ENCODE measurements around the gene PARM1.

PARM1 gene

GRCh38 chr4:74942918-74943253, 10.0 kb downstream of the PARM1 start:
- DNase-seq, result no peak

DNA sequence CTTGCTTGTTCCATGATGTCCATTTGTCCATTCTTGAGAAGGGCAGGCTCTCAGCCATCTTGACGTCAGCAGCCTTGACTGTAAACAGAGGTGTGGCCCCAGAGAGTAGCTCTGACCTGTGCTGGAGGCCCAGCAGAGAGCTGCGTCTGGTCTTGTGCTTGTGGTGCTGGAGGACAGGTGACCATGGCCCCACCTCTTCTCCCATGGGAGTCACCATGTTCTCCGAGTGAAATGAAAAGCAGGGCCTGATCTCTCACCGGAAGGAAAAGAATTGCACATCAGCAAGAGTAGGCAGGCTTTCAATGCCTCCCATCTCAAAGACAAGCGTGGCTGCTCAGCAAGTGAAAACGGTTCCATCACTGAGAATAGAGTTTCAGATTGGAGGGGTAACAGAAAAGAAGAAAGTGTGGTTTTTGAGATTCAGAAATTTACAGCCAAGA, 11.5 kb downstream of the PARM1 start:
- DNase-seq, result no peak

DNA sequence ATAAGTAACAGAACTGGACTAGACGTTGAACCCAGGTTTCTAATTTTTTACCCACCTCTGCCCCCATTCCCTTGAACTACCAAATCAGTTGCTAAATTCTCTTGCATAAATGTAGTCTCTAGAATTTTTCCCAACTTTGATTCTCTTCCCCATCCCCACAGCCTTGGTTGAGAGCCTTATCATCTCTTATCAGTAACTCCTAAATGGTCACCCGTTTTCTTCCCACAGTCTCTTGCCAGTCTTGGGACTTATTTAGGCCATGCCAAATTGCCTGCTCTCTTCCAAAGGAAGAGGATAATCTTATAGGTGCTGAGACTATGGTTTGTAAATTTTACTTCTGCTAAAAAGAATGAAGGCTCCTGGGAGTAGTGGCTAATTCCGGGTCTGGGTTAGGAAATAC, 13.3 kb downstream of the PARM1 start:
- no peak for DNase-seq

- DNase-seq, result no peak
These were observed 14.9 kb downstream of the PARM1 start for GRCh38 chr4:74947798-74948197.

DNA sequence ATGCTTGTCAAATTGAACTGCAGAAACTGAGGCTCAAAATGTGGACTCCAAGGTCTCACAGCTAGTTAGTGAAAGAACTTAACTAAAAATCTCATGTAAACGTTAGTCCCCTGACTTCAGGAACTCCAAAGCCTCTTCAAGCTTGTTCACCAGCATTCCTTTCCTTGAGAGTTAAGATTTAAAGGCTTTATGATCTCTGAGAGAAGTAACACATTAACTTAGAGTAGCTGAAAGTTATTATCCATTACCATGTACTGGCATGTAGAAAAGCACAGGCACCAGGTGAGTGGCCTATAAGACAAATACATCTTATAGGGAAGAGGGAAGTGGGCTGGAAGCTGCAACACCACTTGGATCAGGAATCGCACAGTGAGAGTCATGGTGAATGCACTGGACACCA, 15.3 kb downstream of the PARM1 start:
- DNase-seq, result no peak

DNA sequence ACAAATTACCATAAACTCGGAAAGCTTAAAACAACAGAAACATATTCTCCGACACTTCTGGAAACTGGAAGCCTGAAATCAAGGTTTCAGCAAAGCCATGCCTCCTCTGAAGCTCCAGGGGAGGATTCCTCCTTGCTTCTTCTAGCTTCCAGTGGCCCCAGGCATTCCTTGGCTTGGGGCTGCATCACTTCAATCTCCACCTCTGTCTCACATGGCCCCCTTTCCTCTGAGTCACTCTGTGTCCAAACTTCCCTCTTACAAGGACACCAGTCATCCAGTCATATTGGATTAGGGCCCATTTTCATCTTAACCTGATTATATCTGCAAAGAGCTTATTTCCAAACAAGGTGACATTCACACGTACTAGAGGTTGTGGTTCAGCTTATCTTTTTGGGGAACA, 17.3 kb downstream of the PARM1 start:
- DNase-seq, result no peak

DNA sequence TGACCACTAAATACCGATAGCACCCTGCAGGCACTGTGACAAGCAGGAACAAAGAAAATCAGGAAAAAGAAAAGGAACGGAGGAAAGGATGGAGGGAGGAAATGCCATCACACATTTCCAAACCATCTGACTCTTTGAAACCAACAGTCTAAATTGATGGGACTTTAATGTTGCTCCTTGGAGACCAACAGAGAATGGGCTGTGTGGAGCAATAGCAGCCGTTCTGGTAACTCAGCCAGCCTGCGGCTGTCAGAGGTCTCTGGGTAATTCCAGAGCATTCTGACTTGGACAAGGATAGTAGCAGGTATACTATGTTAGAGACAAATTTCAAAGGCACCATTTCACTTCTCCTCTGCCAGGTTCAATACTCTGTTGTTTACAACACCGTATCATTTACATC, 18.0 kb downstream of the PARM1 start:
- no peak for DNase-seq

DNA sequence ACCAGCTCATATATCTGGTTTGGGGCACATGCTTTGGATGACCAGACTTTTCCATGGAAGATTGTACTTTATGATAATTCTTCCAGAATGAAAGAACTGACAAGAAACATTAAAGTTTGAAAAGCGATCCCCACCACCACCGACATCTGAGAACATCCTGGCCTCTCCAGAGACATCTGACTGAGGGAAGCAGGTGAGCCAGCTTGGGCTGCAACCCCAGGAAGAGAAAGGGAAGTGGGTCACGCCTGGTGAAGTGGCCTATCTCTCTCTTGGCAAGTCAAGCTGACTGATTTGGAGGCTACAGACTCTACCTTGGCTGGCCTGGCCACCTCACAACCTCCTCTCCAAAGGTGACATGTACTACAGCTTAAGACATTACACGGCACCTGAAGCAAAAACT, 20.7 kb downstream of the PARM1 start:
- DNase-seq, result no peak

GRCh38 chr4:74958881-74959280, 26.0 kb downstream of the PARM1 start:
- DNase-seq, result no peak

- no peak for DNase-seq
These were observed 28.3 kb downstream of the PARM1 start for GRCh38 chr4:74961230-74961629.

GRCh38 chr4:74962584-74962983, 29.7 kb downstream of the PARM1 start:
- DNase-seq, result no peak

DNA sequence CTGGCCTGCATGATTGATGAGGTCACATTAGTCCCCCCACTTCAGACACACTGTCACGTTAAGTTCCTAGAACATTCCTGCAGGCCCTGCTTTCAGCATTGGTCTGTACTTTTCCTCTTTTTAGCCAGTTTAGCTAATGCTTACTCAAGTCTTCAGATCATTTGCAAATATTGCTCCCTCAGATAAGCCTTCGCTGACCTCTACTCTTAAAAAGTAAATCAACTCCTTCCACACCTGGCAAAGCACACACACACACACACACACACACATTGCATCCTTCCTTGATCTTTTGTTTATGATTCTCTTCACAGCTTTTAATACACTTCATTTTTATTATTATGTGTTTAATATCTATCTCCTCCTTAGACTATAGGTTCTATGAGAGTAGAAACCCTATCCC, 31.4 kb downstream of the PARM1 start:
- no peak for DNase-seq

DNA sequence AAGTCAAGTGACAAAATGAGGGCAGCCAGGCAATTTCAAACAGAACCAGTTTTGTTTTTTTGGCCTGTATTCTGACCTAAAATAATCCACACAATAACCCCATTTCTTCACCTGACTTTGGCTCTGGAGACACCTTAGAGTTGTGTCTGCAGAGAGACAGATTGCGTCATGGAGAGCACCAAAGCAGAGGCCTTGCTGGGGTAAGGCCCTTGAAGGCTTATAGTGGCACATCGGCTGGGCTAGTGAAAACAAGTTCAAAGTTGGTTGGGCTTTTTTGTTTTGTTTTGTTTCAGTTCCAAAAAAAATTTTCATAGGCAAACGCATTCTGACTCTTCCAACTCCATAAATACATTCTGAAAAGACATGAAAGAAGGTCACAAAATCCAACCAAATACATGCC, 34.4 kb downstream of the PARM1 start:
- no peak for DNase-seq

- no peak for DNase-seq
These were observed 35.7 kb downstream of the PARM1 start for GRCh38 chr4:74968456-74969164.

DNA sequence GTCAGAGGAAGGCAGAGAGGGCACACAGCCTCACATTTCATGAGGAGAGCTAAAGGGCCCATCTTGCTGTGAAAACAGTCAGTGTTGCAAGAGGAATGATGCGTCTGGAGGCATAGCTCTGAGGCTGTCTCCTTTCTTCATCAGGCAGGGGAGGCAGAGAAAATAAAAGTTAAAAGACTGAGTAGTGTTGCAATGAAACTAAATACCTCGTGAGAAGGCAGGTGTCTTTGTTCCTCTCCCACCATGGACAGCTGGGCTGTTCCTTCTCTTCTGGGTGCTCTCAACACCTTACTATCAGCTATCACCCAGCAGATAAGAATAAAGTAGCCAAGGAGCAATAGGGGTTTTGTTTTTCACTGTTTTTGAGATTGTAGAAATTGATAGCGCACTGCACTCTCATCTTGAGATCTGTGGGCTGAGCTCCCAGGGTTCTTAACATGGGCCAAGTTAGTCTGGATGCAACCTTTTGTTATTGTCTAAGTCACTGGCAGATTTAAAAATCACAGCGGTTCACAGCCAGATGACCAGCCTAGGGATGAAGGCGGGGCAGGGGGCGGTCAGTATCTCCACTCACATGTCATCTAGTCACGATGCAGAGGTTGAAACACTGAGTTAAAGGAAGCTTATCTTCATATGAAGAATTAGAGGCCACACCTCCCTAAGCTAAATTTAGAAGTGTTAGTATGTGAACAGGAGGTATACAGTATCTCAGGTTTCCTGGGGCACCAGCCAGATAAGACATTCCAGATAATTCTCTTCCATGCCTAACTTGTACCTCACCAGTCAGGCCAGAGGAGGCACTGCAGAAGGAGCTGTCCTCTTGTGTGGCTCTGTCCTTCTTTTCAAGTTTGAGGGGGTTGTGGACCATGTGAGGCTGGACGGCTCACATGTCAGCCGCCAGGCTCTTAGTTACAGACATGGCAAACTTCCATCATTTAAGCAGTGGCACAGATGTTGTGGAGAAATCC, 36.9 kb downstream of the PARM1 start:
- no peak for DNase-seq

DNA sequence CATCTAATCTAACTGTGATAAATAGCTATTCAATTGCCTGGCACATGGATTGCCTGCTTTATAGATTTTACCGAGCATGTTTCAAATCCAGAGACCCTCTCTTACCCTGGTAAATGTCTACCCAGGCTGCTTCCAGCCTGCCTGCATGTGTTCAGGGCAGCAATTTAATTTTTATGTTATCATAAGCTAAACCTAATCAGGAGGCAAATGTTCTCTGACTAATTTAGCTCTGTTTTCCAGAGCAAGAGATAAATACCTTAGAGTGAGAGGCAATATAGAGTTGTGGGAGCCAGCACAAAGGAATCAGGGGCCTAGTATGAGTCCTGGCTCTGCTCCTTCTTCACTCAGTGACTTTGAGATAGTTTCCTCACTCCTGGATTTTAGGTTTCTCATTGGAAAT, 37.7 kb downstream of the PARM1 start:
- DNase-seq, result no peak

DNA sequence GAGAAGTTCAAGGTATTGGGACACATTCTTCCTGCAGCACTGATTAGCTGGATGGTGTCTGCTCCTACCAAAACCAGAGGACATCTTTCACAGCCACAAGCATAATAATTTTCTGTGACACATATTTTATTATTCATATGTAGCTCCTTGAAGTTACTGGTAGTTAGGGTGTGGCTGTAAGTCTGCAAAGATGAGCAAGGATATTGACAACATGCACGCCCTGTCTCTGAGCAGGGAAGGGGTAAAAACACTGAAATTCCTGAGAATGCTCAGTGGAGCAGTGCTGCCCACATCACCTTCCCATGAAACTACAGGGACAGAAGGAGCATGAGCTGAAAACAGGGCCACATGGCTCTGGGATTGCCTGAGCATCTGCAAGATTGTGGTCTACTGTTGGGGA, 38.9 kb downstream of the PARM1 start:
- DNase-seq, result no peak

GRCh38 chr4:74975082-74975481, 42.2 kb downstream of the PARM1 start:
- no peak for DNase-seq

DNA sequence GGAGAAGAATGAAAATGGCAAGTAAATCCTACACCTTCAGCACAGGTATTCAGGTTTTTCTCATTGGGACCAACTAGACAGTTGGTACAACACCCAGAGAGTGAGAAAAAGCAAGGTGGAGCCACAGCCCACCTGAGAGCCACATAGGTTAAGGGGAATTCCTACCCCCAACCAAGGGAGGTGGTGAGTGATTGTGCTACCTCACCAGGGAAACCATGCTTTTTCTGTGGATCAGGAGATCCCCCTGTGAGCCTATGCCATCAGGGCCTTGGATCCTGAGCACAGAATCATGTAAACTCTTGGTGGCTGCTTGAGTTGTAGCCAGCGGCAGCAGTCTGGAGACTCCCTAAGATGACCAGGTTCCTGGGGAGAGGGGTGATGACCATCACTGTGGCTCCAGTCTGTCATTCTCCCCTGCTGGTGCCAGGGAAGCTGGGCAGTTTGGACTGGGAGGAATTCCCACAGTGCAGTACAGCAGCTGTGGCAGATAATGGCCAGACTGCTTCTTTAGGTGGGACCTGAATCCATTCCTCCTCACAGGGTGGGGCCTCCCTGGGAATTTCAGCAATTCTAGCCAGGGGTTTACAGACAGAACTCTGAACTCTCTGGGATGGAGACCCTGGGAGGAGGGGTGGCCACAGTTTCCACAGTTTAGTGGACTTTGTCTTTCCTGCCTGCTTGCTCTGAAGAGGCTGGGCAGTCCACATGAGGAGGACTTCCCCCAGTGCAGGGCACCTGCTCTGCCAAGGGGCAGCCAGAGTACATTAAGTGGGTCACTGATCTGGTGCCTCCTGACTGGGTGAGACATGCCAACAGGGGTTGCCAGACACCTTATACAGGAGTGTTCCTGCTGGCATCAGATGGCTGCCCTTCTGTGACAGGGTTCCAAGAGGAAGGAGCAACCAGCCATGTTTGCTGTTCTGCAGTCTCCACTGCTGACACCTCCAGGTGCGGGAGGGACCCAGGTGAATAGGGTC, 43.2 kb downstream of the PARM1 start:
- no peak for DNase-seq

DNA sequence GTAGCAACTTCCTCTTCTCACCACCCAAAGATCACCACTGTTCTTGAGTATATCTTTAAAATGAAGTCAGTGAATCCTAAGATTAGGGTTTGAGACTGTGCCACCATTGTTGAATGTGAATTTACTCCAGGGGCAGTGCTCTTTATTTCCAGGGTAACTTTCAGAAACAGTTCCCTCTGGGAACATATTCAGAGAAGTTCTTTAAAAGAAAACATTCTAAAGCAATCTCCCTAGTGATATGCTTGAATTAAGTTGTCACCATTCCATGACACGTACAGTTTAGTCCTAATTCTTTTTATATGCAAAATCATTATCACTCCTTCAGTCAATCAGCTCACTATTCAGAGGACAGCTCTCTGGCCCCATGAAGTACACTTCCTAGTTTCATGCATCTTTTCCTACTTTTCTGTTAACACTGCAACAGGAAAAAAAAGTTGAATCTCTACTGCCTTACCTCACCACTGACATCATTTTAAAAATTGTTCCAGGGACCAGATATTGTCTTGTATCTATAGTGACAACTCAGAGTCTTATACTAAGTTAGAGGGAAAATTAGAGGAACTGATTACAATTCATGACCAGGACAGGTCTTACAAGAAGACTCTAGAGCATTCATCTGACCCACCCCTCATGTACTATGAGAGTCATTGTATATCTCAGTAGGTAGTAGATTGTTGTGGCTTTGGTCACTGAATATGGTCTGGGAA, 49.8 kb downstream of the PARM1 start:
- no peak for DNase-seq

DNA sequence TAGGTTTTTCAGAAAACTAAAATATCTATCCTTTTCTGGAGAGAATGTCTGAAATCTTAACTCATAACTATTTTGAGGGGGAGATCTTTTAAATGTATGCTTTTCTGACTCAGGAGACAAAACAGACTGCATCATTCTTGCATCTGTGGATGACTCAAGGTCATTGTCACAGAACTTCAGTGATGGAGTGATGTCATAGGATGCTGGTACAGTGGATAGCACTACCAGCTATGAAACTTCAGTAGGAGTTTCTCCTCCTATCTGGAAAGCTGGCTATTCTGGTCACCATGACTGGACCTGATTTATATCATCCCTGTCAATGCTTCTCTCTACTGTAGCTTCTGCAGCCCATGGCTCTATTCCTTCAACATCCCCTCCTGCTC, 50.3 kb downstream of the PARM1 start:
- DNase-seq, result no peak

GRCh38 chr4:74990276-74990875, 57.5 kb downstream of the PARM1 start:
- no peak for DNase-seq

Measured in CD4-positive, alpha-beta T cell treated with Interleukin-15 for 1 hour (primary cell).